Uterus (tissue), 4 donors: ENCODE data around the gene UGT1A4. TPM values are rescaled to one million over a fixed set of nuclear protein-coding genes. Genes with fewer than 3 reads are reported as not detected.

ENCODE experiments used
- DNase-seq, 2 donors: peaks; one replicate each; pipeline ENCODE4 v3.0.0-alpha.2; 2019 to 2020
- H3K27ac ChIP-seq, 2 donors: fragments of 200-600 bp; sonication (generic); 1 replicate in 1 of 2; 2 replicates in 1 of 2; pipeline ENCODE4 v1.5.1; 2016 to 2018
- H3K27me3 ChIP-seq, 2 donors: fragments of 200-600 bp; sonication (generic); one replicate each; pipeline ENCODE4 v1.5.1; 2018 to 2019; ENCODE audit warnings: control low read depth in 1 of 2
- H3K36me3 ChIP-seq, 2 donors: fragments of 200-600 bp; sonication (generic); one replicate each; pipeline ENCODE4 v1.5.1; 2019; ENCODE audit warnings: control low read depth in 1 of 2
- H3K4me1 ChIP-seq, 2 donors: fragments of 200-600 bp; sonication (generic); one replicate each; pipeline ENCODE4 v1.5.1; 2018 to 2019; ENCODE audit warnings: control low read depth in 1 of 2
- H3K4me3 ChIP-seq, 2 donors: fragments of 200-600 bp; sonication (generic); 1 replicate in 1 of 2; 2 replicates in 1 of 2; pipeline ENCODE4 v1.5.1; 2018 to 2019; ENCODE audit warnings: mild to moderate bottlenecking in 1 of 2
- H3K9me3 ChIP-seq, 2 donors: fragments of 200-600 bp; sonication (generic); one replicate each; pipeline ENCODE4 v1.5.1; 2019; ENCODE audit warnings: control low read depth in 1 of 2
- CTCF ChIP-seq, 4 experiments: fragments of 200-600 bp in 2 of 4; fragments of 450-650 bp in 2 of 4; sonication (generic) in 2 of 4; IDR thresholded peaks; one replicate each; pipeline ENCODE4 v1.5.1; 2016 to 2019; ENCODE audit warnings: antibody characterized with exemption in 4 of 4, mild to moderate bottlenecking in 2 of 4, moderate library complexity in 1 of 4
- POLR2A ChIP-seq, 2 donors: fragments of 450-650 bp; IDR thresholded peaks; one replicate each; pipeline ENCODE4 v1.6.1; 2016; ENCODE audit warnings: antibody characterized with exemption in 2 of 2, mild to moderate bottlenecking in 1 of 2, moderate library complexity in 1 of 2
- intact Hi-C: fragments of 100-400 bp; cut with DNase I; formaldehyde crosslinking; loops from one replicate; pipeline ENCODE4 v1.15.1; 2023; ENCODE audit warnings: low total_unique reads
- total RNA-seq, 4 donors: library from RNA; depleted of rRNA in 3 of 4; stranded (reverse); fragments of >200 nt in 3 of 4; gene quantifications; one replicate each; pipeline versions ENCODE4 v1.1.0 to v1.2.4, GENCODE V29; 2014 to 2023
- donor health status: DM: yes; HTN: yes; CAD: no.

UGT1A4 gene
- total RNA-seq, 4 donors from 2014 or later: not detected

- no peak for TF ChIP-seq POLR2A (IDR thresholded peaks at IDR 0.05)
- no peak for TF ChIP-seq CTCF (IDR thresholded peaks at IDR 0.05)
- H3K27ac ChIP-seq: no peak overlapping the region
- no peaks in the 10 kb centered on the region for H3K27me3 ChIP-seq
- intact Hi-C loops: no loop called here
- H3K4me3 ChIP-seq: no peak overlapping the region
- H3K9me3 ChIP-seq: no peaks in the 10 kb centered on the region
- no peaks in the 10 kb centered on the region for H3K4me1 ChIP-seq
- no peak for DNase-seq
- H3K36me3 ChIP-seq: no peaks in the 10 kb centered on the region
Measured at GRCh38 chr2:233795735-233796171, 77.2 kb downstream of the UGT1A4 start.

GRCh38 chr2:233796254-233796653 is 77.7 kb downstream of the UGT1A4 start:
- Histone ChIP-seq H3K4me1 (no peaks in the 10 kb centered on the region), H3K4me3 (no peak overlapping the region), H3K27ac (no peak overlapping the region), H3K9me3 (no peaks in the 10 kb centered on the region), H3K36me3 (no peaks in the 10 kb centered on the region), H3K27me3 (no peaks in the 10 kb centered on the region)
- no peak for TF ChIP-seq POLR2A (IDR thresholded peaks at IDR 0.05)
- DNase-seq: no peak
- intact Hi-C loops: no loop called here

GRCh38 chr2:233798335-233799086 is 80.0 kb downstream of the UGT1A4 start:
- no peaks in the 10 kb centered on the region for H3K4me1 ChIP-seq
- no peak overlapping the region for H3K4me3 ChIP-seq
- H3K27me3 ChIP-seq: no peaks in the 10 kb centered on the region
- DNase-seq: no peak
- intact Hi-C loops: no loop called here
- no peaks in the 10 kb centered on the region for H3K36me3 ChIP-seq
- no peaks in the 10 kb centered on the region for H3K9me3 ChIP-seq
- H3K27ac ChIP-seq: no peak overlapping the region
- TF ChIP-seq POLR2A (IDR thresholded peaks at IDR 0.05): no peak
- TF ChIP-seq CTCF (IDR thresholded peaks at IDR 0.05): no peak

GRCh38 chr2:233799087-233799665 is 80.6 kb downstream of the UGT1A4 start:
- H3K4me1 ChIP-seq: no peaks in the 10 kb centered on the region
- intact Hi-C loops: no loop called here
- no peak overlapping the region for H3K27ac ChIP-seq
- no peaks in the 10 kb centered on the region for H3K36me3 ChIP-seq
- DNase-seq: no peak
- no peak overlapping the region for H3K4me3 ChIP-seq
- no peaks in the 10 kb centered on the region for H3K27me3 ChIP-seq
- no peak for TF ChIP-seq CTCF (IDR thresholded peaks at IDR 0.05)
- no peak for TF ChIP-seq POLR2A (IDR thresholded peaks at IDR 0.05)
- no peaks in the 10 kb centered on the region for H3K9me3 ChIP-seq

GRCh38 chr2:233799716-233800115 is 81.2 kb downstream of the UGT1A4 start:
- no peak for TF ChIP-seq CTCF (IDR thresholded peaks at IDR 0.05)
- no peak for TF ChIP-seq POLR2A (IDR thresholded peaks at IDR 0.05)
- Histone ChIP-seq H3K4me1 (no peaks in the 10 kb centered on the region), H3K4me3 (no peak overlapping the region), H3K27ac (no peak overlapping the region), H3K36me3 (no peaks in the 10 kb centered on the region), H3K9me3 (no peaks in the 10 kb centered on the region), H3K27me3 (no peaks in the 10 kb centered on the region)
- no peak for DNase-seq
- intact Hi-C loops: no loop called here
